Body of pancreas (tissue), 4 donors: ENCODE results near the gene EXD2.
"Not testable (repeated sequence)": the region's sequence is repeated elsewhere in the genome, so short reads cannot be mapped to it uniquely, and the experiment has no call there.

Source experiments
- POLR2A ChIP-seq, 3 donors: fragments of 450-650 bp; IDR thresholded peaks; one replicate each; pipeline ENCODE4 v1.6.1; 2016; ENCODE audit warnings: antibody characterized with exemption in 3 of 3, mild to moderate bottlenecking in 2 of 3
- TF ChIP-seq, protein P1 (sequence below), 7 experiments: fragments of 450-650 bp in 4 of 7; fragments of 200-600 bp in 3 of 7; sonication (generic) in 3 of 7; IDR thresholded peaks; one replicate each; pipeline ENCODE4 v1.5.1; 2016 to 2019; ENCODE audit warnings: antibody characterized with exemption in 7 of 7

DNA sequence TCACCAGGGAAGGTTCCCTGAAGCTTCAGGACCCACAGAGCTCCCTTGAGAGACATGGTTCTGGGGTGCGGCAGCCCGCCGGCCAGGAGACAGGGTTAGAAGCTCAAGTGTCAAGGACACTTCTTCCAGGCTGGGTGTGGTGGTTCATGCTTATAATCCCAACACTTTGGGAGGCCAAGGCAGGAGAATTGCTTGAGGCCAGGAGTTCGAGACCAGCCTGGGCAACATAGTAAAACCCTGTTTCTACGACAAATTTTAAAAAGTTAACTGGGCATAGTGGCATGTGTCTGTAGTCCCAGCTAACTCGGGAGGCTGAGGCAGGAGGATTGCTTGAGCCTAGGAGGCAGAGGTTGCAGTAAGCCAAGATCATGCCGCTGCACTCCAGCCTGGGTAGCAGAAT is 99.6 kb downstream of the EXD2 start:
- TF ChIP-seq, protein P1, sequence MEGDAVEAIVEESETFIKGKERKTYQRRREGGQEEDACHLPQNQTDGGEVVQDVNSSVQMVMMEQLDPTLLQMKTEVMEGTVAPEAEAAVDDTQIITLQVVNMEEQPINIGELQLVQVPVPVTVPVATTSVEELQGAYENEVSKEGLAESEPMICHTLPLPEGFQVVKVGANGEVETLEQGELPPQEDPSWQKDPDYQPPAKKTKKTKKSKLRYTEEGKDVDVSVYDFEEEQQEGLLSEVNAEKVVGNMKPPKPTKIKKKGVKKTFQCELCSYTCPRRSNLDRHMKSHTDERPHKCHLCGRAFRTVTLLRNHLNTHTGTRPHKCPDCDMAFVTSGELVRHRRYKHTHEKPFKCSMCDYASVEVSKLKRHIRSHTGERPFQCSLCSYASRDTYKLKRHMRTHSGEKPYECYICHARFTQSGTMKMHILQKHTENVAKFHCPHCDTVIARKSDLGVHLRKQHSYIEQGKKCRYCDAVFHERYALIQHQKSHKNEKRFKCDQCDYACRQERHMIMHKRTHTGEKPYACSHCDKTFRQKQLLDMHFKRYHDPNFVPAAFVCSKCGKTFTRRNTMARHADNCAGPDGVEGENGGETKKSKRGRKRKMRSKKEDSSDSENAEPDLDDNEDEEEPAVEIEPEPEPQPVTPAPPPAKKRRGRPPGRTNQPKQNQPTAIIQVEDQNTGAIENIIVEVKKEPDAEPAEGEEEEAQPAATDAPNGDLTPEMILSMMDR (IDR thresholded peaks at IDR 0.05), result not testable (repeated sequence)
- not testable (repeated sequence) for TF ChIP-seq POLR2A (IDR thresholded peaks at IDR 0.05)
